HepG2 (cell line): ENCODE results near the gene CXXC5. TPM values are rescaled to one million over a fixed set of nuclear protein-coding genes. Genes with fewer than 3 reads are reported as not detected.

Experiments used
- ARNT2 ChIP-seq: sonication (generic); formaldehyde crosslinking; IDR thresholded peaks from 2 replicates; pipeline ENCODE4 v1.8.0; 2022; ENCODE audit warnings: mild to moderate bottlenecking, low read depth, missing genetic modification reagents, moderate library complexity
- ASH2L ChIP-seq: fragments of 300-600, 200-600 bp; sonication (generic); IDR thresholded peaks from 2 replicates; pipeline ENCODE4 v1.7.0; 2017; ENCODE audit warnings: low read depth, mild to moderate bottlenecking, moderate library complexity, mixed read lengths, low read length; ENCODE audit not compliant: insufficient read length
- BCL6 ChIP-seq: IDR thresholded peaks from 2 replicates; pipeline ENCODE4 v1.6.1; 2016; ENCODE audit warnings: missing genetic modification reagents, missing compliant biosample characterization
- CHCHD3 ChIP-seq: sonication (generic); formaldehyde crosslinking; IDR thresholded peaks from 2 replicates; pipeline ENCODE4 v1.8.0; 2022; ENCODE audit warnings: mild to moderate bottlenecking, missing genetic modification reagents, moderate library complexity
- CREM ChIP-seq, 2 experiments: sonication (generic) in 1 of 2; formaldehyde crosslinking in 1 of 2; IDR thresholded peaks; 2 replicates each; pipeline versions ENCODE4 v1.4.0 to v1.6.1; 2016 to 2020; ENCODE audit warnings: antibody characterized with exemption in 1 of 2, mild to moderate bottlenecking in 1 of 2, missing genetic modification reagents in 1 of 2
- DPF2 ChIP-seq: sonication (generic); formaldehyde crosslinking; IDR thresholded peaks from 2 replicates; pipeline ENCODE4 v1.4.0; 2020; ENCODE audit warnings: mild to moderate bottlenecking, low read depth, missing genetic modification reagents, borderline replicate concordance
- ERF ChIP-seq: IDR thresholded peaks from 2 replicates; pipeline ENCODE4 v1.6.1; 2018; ENCODE audit warnings: missing biosample characterization, missing genetic modification reagents
- FOXA3 ChIP-seq: IDR thresholded peaks from 2 replicates; pipeline ENCODE4 v1.6.1; 2016; ENCODE audit warnings: missing genetic modification reagents, missing compliant biosample characterization
- HOXA7 ChIP-seq: sonication (generic); formaldehyde crosslinking; IDR thresholded peaks from 2 replicates; pipeline ENCODE4 v1.8.1; 2022; ENCODE audit warnings: mild to moderate bottlenecking, missing genetic modification reagents, moderate library complexity
- JUND ChIP-seq: sonication (generic); formaldehyde crosslinking; IDR thresholded peaks from 2 replicates; pipeline ENCODE4 v1.8.0; 2022; ENCODE audit warnings: mild to moderate bottlenecking, missing genetic modification reagents
- MTA3 ChIP-seq: sonication (generic); formaldehyde crosslinking; IDR thresholded peaks from 2 replicates; pipeline ENCODE4 v1.4.0; 2020; ENCODE audit warnings: missing genetic modification reagents
- ONECUT2 ChIP-seq: sonication (generic); formaldehyde crosslinking; IDR thresholded peaks from 2 replicates; pipeline ENCODE4 v1.4.0; 2020; ENCODE audit warnings: missing genetic modification reagents
- PTBP1 ChIP-seq: fragments of 200-400 bp; formaldehyde crosslinking; IDR thresholded peaks from 2 replicates; pipeline ENCODE4 v1.6.1; 2018; ENCODE audit warnings: low read length, low read depth; ENCODE audit not compliant: poor library complexity, severe bottlenecking
- SPEN ChIP-seq: sonication (generic); formaldehyde crosslinking; IDR thresholded peaks from 2 replicates; pipeline ENCODE4 v1.5.1; 2020; ENCODE audit warnings: low read depth, mild to moderate bottlenecking, missing genetic modification reagents
- TBL1XR1 ChIP-seq: fragments of 150-350 bp; IDR thresholded peaks from 2 replicates; pipeline ENCODE4 v1.6.1; 2014; ENCODE audit warnings: borderline replicate concordance, low read length; ENCODE audit not compliant: partially characterized antibody
- TEAD2 ChIP-seq: sonication (generic); formaldehyde crosslinking; IDR thresholded peaks from 2 replicates; pipeline ENCODE4 v1.9.0; 2021; ENCODE audit warnings: missing genetic modification reagents
- ZNF224 ChIP-seq: sonication (generic); formaldehyde crosslinking; IDR thresholded peaks from 2 replicates; pipeline ENCODE4 v1.5.0; 2020; ENCODE audit warnings: mild to moderate bottlenecking, missing genetic modification reagents
- ZNF274 ChIP-seq: sonication (generic); formaldehyde crosslinking; IDR thresholded peaks from 2 replicates; pipeline ENCODE4 v1.5.1; 2020; ENCODE audit warnings: mild to moderate bottlenecking, missing genetic modification reagents
- polyA plus RNA-seq, 8 experiments: library from polyadenylated mRNA; depleted of rRNA in 3 of 8; stranded (reverse) in 7 of 8; unstranded in 1 of 8; fragments of >200 nt; fragmentation: Illumina TruSeq in 4 of 8; extraction: Trizol in 4 of 8; gene quantifications; 2 replicates each; pipeline versions ENCODE4 v1.2.1 to v1.2.3, GENCODE V29; 2011 to 2016; ENCODE audit warnings: low read depth in 4 of 8, missing spikeins in 1 of 8, mixed read lengths in 1 of 8; ENCODE audit not compliant: insufficient read depth in 1 of 8
- total RNA-seq, 5 experiments: library from RNA; depleted of rRNA; stranded (reverse); fragments of >200 nt; fragmentation: Illumina TruSeq; extraction: Trizol; gene quantifications; 2 replicates each; pipeline ENCODE4 v1.2.3, GENCODE V29; 2016; ENCODE audit warnings: low read depth in 1 of 5
- TF ChIP-seq, protein P1 (sequence below): sonication (generic); formaldehyde crosslinking; IDR thresholded peaks from 2 replicates; pipeline ENCODE4 v1.4.0; 2020; ENCODE audit warnings: missing genetic modification reagents
- TF ChIP-seq, protein P2 (sequence below): sonication (generic); formaldehyde crosslinking; IDR thresholded peaks from 2 replicates; pipeline ENCODE4 v1.5.1; 2020; ENCODE audit warnings: mild to moderate bottlenecking, missing genetic modification reagents, moderate library complexity
- TF ChIP-seq, protein P3 (sequence below): sonication (generic); formaldehyde crosslinking; IDR thresholded peaks from 2 replicates; pipeline ENCODE4 v1.8.0; 2022; ENCODE audit warnings: low read depth, missing genetic modification reagents
- TF ChIP-seq, protein P4 (sequence below): sonication (generic); formaldehyde crosslinking; IDR thresholded peaks from 2 replicates; pipeline ENCODE4 v1.8.1; 2023; ENCODE audit warnings: mild to moderate bottlenecking, missing genetic modification reagents
- TF ChIP-seq, protein P5 (sequence below): sonication (generic); formaldehyde crosslinking; IDR thresholded peaks from 2 replicates; pipeline ENCODE4 v1.5.0; 2020; ENCODE audit warnings: mild to moderate bottlenecking, missing genetic modification reagents

The CXXC5 gene
- total and polyA plus RNA-seq, 2 of the 13 experiments (the other 11 are each of a cell fraction or from before 2014, with no cell fraction given) = 32.3 to 33.0 TPM

DNA sequence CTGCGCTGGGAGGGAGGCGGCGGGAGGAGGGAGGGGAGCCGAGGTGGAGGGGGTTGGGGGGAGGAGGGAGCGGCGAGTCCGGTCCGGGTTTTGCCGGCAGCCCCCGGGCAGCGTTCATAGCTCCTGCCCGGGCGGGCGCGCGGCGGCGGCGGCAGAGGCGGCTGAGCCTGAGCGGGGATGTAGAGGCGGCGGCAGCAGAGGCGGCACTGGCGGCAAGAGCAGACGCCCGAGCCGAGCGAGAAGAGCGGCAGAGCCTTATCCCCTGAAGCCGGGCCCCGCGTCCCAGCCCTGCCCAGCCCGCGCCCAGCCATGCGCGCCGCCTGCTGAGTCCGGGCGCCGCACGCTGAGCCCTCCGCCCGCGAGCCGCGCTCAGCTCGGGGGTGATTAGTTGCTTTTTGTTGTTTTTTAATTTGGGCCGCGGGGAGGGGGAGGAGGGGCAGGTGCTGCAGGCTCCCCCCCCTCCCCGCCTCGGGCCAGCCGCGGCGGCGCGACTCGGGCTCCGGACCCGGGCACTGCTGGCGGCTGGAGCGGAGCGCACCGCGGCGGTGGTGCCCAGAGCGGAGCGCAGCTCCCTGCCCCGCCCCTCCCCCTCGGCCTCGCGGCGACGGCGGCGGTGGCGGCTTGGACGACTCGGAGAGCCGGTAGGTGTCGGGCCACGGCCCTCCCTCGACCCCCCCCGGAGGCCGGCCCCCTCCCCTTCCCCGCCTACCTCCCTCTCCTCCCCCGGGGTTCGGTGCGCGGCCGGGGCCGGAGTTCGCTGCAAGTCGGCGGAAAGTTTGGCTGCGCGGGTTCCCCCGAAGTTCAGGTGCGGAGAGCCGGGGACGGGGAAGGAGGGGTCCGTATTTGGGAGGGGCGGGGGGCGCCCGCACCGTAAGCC is at the start of gene CXXC5 (continued):
- TF ChIP-seq FOXA3 (CRISPR knock-in tag) = peak; percentile 23
- TF ChIP-seq ERF (CRISPR knock-in tag) = 0 out of 2 replicates have a peak, but pooled peaks have one; percentile 7
- TF ChIP-seq DPF2 = no peak
- peak; percentile 34; the same call in 1 of the 2 replicates for TF ChIP-seq ARNT2 (CRISPR knock-in tag)
- TF ChIP-seq MTA3 (CRISPR knock-in tag) = no peak
- no peak for TF ChIP-seq ZNF274 (CRISPR knock-in tag)
- no peak for TF ChIP-seq TEAD2
- TF ChIP-seq CREM (IDR thresholded peaks at IDR 0.05) = no peak
- no peak for TF ChIP-seq CREM (CRISPR knock-in tag; IDR thresholded peaks at IDR 0.05)
- peak; percentile 45; the same call in 1 of the 2 replicates for TF ChIP-seq BCL6 (CRISPR knock-in tag)
- TF ChIP-seq SPEN (CRISPR knock-in tag) = peak; percentile 54
- TF ChIP-seq ONECUT2 (CRISPR knock-in tag) = no peak
- no peak for TF ChIP-seq ZNF224
- no peak for TF ChIP-seq CHCHD3 (CRISPR knock-in tag)
- TF ChIP-seq, protein P1, sequence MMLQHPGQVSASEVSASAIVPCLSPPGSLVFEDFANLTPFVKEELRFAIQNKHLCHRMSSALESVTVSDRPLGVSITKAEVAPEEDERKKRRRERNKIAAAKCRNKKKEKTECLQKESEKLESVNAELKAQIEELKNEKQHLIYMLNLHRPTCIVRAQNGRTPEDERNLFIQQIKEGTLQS (CRISPR knock-in tag) = no peak
- TF ChIP-seq ASH2L = peak; percentile 59
- TF ChIP-seq, protein P2, sequence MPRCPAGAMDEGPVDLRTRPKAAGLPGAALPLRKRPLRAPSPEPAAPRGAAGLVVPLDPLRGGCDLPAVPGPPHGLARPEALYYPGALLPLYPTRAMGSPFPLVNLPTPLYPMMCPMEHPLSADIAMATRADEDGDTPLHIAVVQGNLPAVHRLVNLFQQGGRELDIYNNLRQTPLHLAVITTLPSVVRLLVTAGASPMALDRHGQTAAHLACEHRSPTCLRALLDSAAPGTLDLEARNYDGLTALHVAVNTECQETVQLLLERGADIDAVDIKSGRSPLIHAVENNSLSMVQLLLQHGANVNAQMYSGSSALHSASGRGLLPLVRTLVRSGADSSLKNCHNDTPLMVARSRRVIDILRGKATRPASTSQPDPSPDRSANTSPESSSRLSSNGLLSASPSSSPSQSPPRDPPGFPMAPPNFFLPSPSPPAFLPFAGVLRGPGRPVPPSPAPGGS (CRISPR knock-in tag) = no peak
- TF ChIP-seq, protein P3, sequence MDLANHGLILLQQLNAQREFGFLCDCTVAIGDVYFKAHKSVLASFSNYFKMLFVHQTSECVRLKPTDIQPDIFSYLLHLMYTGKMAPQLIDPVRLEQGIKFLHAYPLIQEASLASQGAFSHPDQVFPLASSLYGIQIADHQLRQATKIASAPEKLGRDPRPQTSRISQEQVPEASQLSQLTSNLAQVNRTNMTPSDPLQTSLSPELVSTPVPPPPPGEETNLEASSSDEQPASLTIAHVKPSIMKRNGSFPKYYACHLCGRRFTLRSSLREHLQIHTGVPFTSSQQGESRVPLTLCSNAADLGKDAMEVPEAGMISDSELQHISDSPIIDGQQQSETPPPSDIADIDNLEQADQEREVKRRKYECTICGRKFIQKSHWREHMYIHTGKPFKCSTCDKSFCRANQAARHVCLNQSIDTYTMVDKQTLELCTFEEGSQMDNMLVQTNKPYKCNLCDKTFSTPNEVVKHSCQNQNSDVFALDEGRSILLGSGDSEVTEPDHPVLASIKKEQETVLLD (CRISPR knock-in tag) = peak; percentile 65
- TF ChIP-seq, protein P4, sequence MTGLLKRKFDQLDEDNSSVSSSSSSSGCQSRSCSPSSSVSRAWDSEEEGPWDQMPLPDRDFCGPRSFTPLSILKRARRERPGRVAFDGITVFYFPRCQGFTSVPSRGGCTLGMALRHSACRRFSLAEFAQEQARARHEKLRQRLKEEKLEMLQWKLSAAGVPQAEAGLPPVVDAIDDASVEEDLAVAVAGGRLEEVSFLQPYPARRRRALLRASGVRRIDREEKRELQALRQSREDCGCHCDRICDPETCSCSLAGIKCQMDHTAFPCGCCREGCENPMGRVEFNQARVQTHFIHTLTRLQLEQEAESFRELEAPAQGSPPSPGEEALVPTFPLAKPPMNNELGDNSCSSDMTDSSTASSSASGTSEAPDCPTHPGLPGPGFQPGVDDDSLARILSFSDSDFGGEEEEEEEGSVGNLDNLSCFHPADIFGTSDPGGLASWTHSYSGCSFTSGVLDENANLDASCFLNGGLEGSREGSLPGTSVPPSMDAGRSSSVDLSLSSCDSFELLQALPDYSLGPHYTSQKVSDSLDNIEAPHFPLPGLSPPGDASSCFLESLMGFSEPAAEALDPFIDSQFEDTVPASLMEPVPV (CRISPR knock-in tag) = no peak
- TF ChIP-seq TBL1XR1 = no peak
- TF ChIP-seq PTBP1 = no peak
- TF ChIP-seq JUND = no peak
- TF ChIP-seq, protein P5, sequence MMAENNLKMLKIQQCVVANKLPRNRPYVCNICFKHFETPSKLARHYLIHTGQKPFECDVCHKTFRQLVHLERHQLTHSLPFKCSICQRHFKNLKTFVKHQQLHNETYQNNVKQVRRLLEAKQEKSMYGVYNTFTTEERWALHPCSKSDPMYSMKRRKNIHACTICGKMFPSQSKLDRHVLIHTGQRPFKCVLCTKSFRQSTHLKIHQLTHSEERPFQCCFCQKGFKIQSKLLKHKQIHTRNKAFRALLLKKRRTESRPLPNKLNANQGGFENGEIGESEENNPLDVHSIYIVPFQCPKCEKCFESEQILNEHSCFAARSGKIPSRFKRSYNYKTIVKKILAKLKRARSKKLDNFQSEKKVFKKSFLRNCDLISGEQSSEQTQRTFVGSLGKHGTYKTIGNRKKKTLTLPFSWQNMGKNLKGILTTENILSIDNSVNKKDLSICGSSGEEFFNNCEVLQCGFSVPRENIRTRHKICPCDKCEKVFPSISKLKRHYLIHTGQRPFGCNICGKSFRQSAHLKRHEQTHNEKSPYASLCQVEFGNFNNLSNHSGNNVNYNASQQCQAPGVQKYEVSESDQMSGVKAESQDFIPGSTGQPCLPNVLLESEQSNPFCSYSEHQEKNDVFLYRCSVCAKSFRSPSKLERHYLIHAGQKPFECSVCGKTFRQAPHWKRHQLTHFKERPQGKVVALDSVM (CRISPR knock-in tag) = no peak; the same call in 1 of the 2 replicates
- TF ChIP-seq HOXA7 = no peak
